Transverse colon (tissue), 4 donors: Measurements from ENCODE around the gene ZDHHC24. TPM values are rescaled to one million over a fixed set of nuclear protein-coding genes. Genes with fewer than 3 reads are reported as not detected.
"Not testable (repeated sequence)": the region's sequence is repeated elsewhere in the genome, so short reads cannot be mapped to it uniquely, and the experiment has no call there.

Experiments
- DNase-seq: peaks from one replicate; pipeline ENCODE4 v3.0.0-alpha.2; 2019
- H3K27ac ChIP-seq, 4 donors: fragments of 200-600 bp; sonication (generic); 2 replicates each; pipeline ENCODE4 v1.5.1; 2016 to 2018; ENCODE audit warnings: inconsistent platforms in 4 of 4
- H3K27me3 ChIP-seq: fragments of 200-600 bp; sonication (generic); 2 replicates; pipeline ENCODE4 v1.5.1; 2017; ENCODE audit warnings: inconsistent platforms
- H3K36me3 ChIP-seq, 4 donors: fragments of 200-600 bp; sonication (generic); 2 replicates each; pipeline ENCODE4 v1.5.1; 2017 to 2019; ENCODE audit warnings: inconsistent platforms in 4 of 4
- H3K4me1 ChIP-seq, 4 donors: fragments of 200-600 bp; sonication (generic); 2 replicates each; pipeline ENCODE4 v1.5.1; 2017 to 2020; ENCODE audit warnings: inconsistent platforms in 4 of 4
- H3K4me3 ChIP-seq, 4 donors: fragments of 200-600 bp; sonication (generic); 1 replicate in 1 of 4; 2 replicates in 3 of 4; pipeline versions ENCODE4 v1.5.1 to v1.6.1; 2017 to 2019; ENCODE audit warnings: inconsistent platforms in 4 of 4
- H3K9me3 ChIP-seq, 2 donors: fragments of 200-600 bp; sonication (generic); 2 replicates each; pipeline ENCODE4 v1.5.1; 2017 to 2019; ENCODE audit warnings: inconsistent platforms in 2 of 2
- EP300 ChIP-seq: sonication (generic); formaldehyde crosslinking; IDR thresholded peaks from one replicate; pipeline ENCODE4 v1.6.1; 2017; ENCODE audit warnings: antibody characterized with exemption, low read depth
- POLR2A ChIP-seq: fragments of 450-650 bp; IDR thresholded peaks from one replicate; pipeline ENCODE4 v1.6.1; 2016; ENCODE audit warnings: antibody characterized with exemption, mild to moderate bottlenecking, moderate library complexity
- POLR2AphosphoS5 ChIP-seq, 3 donors: sonication (generic); formaldehyde crosslinking; IDR thresholded peaks; one replicate each; pipeline ENCODE4 v1.6.1; 2016; ENCODE audit warnings: antibody characterized with exemption in 3 of 3
- WGBS, 2 donors: methylation state at CpG; one replicate each; pipeline ENCODE4 v1.1.5; 2018; ENCODE audit warnings: low coverage in 1 of 2; 5-methylcytosine and 5-hydroxymethylcytosine counted together
- in situ Hi-C, 4 donors: fragments of 200-750 bp; cut with MboI; loops; one replicate each; pipeline versions ENCODE4 v1.15.0 to v1.15.1; 2017; ENCODE audit warnings: low sequenced_read_pairs in 3 of 4, low pct_ligation_motif_present in 1 of 4, low pct_unique_long_range_greater_than_20kb in 1 of 4
- intact Hi-C: fragments of 100-400 bp; cut with DNase I; formaldehyde crosslinking; loops from one replicate; pipeline ENCODE4 v1.15.1; 2023; ENCODE audit warnings: low total_unique reads
- total RNA-seq, 4 donors: library from RNA; depleted of rRNA; stranded (reverse); fragments of >200 nt; gene quantifications; one replicate each; pipeline ENCODE4 v1.1.0, GENCODE V29; 2016
- TF ChIP-seq, protein P1 (sequence below), 5 experiments: fragments of 200-600 bp in 3 of 5; fragments of 450-650 bp in 2 of 5; sonication (generic) in 3 of 5; IDR thresholded peaks; 1 replicate in 2 of 5; 2 replicates in 3 of 5; pipeline ENCODE4 v1.5.1; 2016 to 2017; ENCODE audit warnings: antibody characterized with exemption in 5 of 5, inconsistent platforms in 3 of 5, mild to moderate bottlenecking in 2 of 5, moderate library complexity in 1 of 5

Gene ZDHHC24
- total RNA-seq, 4 donors from 2014 or later: 12.1 to 34.4 (median 13.8) TPM

- Histone ChIP-seq H3K9me3 (no peaks in the 10 kb centered on the region), H3K4me3 (no peak overlapping the region), H3K36me3 (no peaks in the 10 kb centered on the region), H3K27me3 (peaks cover 11% of the 10 kb centered on the region), H3K27ac (no peak overlapping the region), H3K4me1 (peaks cover 6 to 30% (median 19%) of the 10 kb centered on the region in 4 donors)
- intact Hi-C loops: no loop called here
- in situ Hi-C loops: no loop called here
- DNase-seq: no peak
- TF ChIP-seq EP300: no peak
- TF ChIP-seq, protein P1, sequence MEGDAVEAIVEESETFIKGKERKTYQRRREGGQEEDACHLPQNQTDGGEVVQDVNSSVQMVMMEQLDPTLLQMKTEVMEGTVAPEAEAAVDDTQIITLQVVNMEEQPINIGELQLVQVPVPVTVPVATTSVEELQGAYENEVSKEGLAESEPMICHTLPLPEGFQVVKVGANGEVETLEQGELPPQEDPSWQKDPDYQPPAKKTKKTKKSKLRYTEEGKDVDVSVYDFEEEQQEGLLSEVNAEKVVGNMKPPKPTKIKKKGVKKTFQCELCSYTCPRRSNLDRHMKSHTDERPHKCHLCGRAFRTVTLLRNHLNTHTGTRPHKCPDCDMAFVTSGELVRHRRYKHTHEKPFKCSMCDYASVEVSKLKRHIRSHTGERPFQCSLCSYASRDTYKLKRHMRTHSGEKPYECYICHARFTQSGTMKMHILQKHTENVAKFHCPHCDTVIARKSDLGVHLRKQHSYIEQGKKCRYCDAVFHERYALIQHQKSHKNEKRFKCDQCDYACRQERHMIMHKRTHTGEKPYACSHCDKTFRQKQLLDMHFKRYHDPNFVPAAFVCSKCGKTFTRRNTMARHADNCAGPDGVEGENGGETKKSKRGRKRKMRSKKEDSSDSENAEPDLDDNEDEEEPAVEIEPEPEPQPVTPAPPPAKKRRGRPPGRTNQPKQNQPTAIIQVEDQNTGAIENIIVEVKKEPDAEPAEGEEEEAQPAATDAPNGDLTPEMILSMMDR (IDR thresholded peaks at IDR 0.05): no peak
- no peak for TF ChIP-seq POLR2A
- no peak for TF ChIP-seq POLR2AphosphoS5 (IDR thresholded peaks at IDR 0.05)
- WGBS, 2 donors: 27 to 43% methylated on average over 3 to 11 of the region's 11 CpGs
These were observed 2.2 kb upstream of the ZDHHC24 start for GRCh38 chr11:66548041-66548440.

DNA sequence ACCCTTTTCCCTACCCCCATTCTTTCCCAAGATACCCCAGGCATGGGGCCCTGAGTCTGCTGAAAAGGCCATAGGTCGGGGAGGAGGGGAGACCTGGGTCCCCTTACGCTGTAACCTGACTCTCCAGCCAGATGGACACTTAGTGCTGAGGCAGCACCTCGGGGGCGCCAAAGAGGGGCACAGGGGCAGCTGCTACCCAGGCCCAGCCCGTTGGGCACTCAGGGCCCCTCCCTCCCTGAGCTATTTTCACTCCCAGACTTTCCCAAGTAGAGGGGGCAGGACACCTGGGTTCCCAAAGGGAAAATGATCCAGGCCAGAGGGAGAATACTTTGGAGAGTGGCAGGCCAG, 1.8 kb upstream of the ZDHHC24 start:
- H3K27me3 ChIP-seq: peaks cover 11% of the 10 kb centered on the region
- TF ChIP-seq, protein P1 (IDR thresholded peaks at IDR 0.05): no peak
- TF ChIP-seq EP300 (no peak), POLR2A (no peak), POLR2AphosphoS5 (IDR thresholded peaks at IDR 0.05) (no peak)
- no peak for DNase-seq
- intact Hi-C loops: no loop called here
- no peaks in the 10 kb centered on the region for H3K36me3 ChIP-seq
- in situ Hi-C loops: no loop called here
- no peaks in the 10 kb centered on the region for H3K9me3 ChIP-seq
- no peak overlapping the region for H3K4me3 ChIP-seq
- peak overlapping the region in 1 of 4 donors; percentile 85 for H3K27ac ChIP-seq
- whole genome bisulfite sequencing, 2 donors: 53% methylated on average over 5 of the region's 5 CpGs; no CpG with 5 or more reads in 1 of the 2 donors
- H3K4me1 ChIP-seq: peaks cover 6 to 30% (median 19%) of the 10 kb centered on the region in 4 donors

GRCh38 chr11:66546966-66547661, 1.3 kb upstream of the ZDHHC24 start:
- Histone ChIP-seq H3K4me1 (peaks cover 6 to 30% (median 19%) of the 10 kb centered on the region in 4 donors), H3K4me3 (peak overlapping the region in 2 of 4 donors; percentile 86 to 92), H3K36me3 (no peaks in the 10 kb centered on the region), H3K9me3 (no peaks in the 10 kb centered on the region), H3K27me3 (peaks cover 11% of the 10 kb centered on the region), H3K27ac (peak overlapping the region in 3 of 4 donors; percentile 78 to 88 (median 85))
- DNase-seq: no peak
- 35 to 80% methylated on average over 1 to 18 of the region's 18 CpGs for WGBS, 2 donors
- TF ChIP-seq POLR2AphosphoS5 (IDR thresholded peaks at IDR 0.05): no peak
- intact Hi-C loops: no loop called here
- in situ Hi-C loops: no loop called here

DNA sequence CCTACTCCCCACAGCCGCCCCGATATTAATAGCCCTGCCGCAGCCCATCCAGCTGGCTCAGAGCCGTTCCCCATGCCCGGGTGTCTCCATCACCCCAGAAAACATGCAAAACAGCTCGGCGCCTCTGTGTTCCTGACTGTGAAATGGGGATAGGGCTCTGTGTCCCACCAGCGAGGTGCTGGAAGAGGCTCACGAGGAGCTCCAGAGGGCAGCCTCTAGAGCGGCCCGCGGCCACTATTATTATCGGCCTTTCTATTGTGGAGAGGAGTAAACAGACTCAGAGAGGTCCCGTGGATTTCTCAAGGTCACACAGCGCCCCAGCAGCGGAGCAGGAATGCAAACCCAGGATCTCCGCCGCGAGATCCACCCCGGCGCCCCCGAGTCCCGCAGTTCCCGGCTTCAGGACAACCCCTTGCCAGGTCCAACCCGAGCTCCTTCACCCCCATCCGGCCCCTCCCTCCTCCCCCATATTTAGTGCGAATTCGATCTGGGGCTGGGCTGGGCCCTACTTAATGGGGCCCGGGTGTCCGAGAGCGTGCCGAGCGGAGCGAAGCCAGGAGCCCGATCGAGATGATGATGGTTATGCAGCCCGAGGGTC, 619 bp upstream of the ZDHHC24 start, which contains the start of gene ACTN3:
ACTN3 (plus strand) TSS at position 536 of the 598 bp plus-strand sequence; CDS start at position 571, 35 bp downstream.
- intact Hi-C loops: no loop called here
- DNase-seq: peak; percentile 40
- Histone ChIP-seq H3K27ac (peak within 1 kb of the TSS; percentile 78 to 88 (median 86)), H3K4me3 (peak within 1 kb of the TSS; percentile 48 to 92 (median 76)), H3K36me3 (no peaks in the 10 kb centered on the region), H3K9me3 (no peaks in the 10 kb centered on the region), H3K4me1 (peaks cover 6 to 30% (median 19%) of the 10 kb centered on the region in 4 donors), H3K27me3 (peaks cover 11% of the 10 kb centered on the region)
- in situ Hi-C loops: no loop called here
- WGBS, 2 donors: 9% methylated on average over 30 of the region's 37 CpGs; no CpG with 5 or more reads in 1 of the 2 donors
- TF ChIP-seq EP300 (no peak), POLR2A (no peak), POLR2AphosphoS5 (IDR thresholded peaks at IDR 0.05) (no peak)
- TF ChIP-seq, protein P1 (IDR thresholded peaks at IDR 0.05): no peak

DNA sequence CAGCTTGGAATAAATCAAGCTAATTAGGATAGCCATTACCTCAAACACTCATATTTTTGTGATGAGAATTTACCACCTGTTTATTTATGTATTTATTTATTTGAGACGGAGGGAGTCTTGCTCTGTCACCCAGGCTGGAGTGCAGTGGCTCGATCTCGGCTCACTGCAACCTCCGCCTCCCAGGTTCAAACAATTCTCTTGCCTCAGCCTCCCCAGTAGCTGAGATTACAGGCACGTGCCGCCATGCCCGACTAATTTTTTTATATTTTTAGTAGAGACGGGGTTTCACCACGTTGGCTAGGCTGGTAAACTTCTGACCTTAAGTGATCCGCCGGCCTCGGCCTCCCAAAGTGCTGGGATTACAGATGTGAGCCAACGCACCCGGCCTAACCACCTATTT, 896 bp downstream of the ZDHHC24 start:
- DNase-seq, intact Hi-C loops, in situ Hi-C loops, H3K9me3 ChIP-seq, H3K36me3 ChIP-seq: not testable (repeated sequence)
- H3K27ac ChIP-seq: peak overlapping the region in 3 of 4 donors; percentile 85 to 88 (median 86)
- H3K27me3 ChIP-seq: peaks cover 11% of the 10 kb centered on the region
- peaks cover 6 to 30% (median 19%) of the 10 kb centered on the region in 4 donors for H3K4me1 ChIP-seq
- peak overlapping the region in 2 of 4 donors; percentile 86 to 92 for H3K4me3 ChIP-seq
- WGBS, 2 donors: 58 to 61% methylated on average over 10 to 14 of the region's 14 CpGs
